Erythroblast (primary cell): ENCODE data around the gene TARDBP.

ENCODE experiments used
- GATA1 ChIP-seq: IDR thresholded peaks from 2 replicates; pipeline ENCODE4 v1.6.1; 2011; ENCODE audit warnings: low read depth, mild to moderate bottlenecking, control low read depth, low read length, moderate library complexity
- POLR2A ChIP-seq: IDR thresholded peaks from 2 replicates; pipeline ENCODE4 v1.6.1; 2011; ENCODE audit warnings: mild to moderate bottlenecking, low read length

- TF ChIP-seq POLR2A: no peak
- no peak for TF ChIP-seq GATA1
These were observed 15.6 kb downstream of the TARDBP start for GRCh38 chr1:11028018-11028417.
